Prostate gland (tissue), 2 donors: ENCODE results near the gene SEMA5A. TPM values are rescaled to one million over a fixed set of nuclear protein-coding genes. Genes with fewer than 3 reads are reported as not detected.

Experiments used
- DNase-seq: peaks from one replicate; pipeline ENCODE4 v3.0.0-alpha.2; 2019; ENCODE audit warnings: low spot score
- H3K27ac ChIP-seq, 2 donors: fragments of 200-600 bp; sonication (generic); 2 replicates each; pipeline ENCODE4 v1.5.1; 2017 to 2019
- H3K27me3 ChIP-seq: fragments of 200-600 bp; sonication (generic); replicated peaks from 2 replicates; pipeline ENCODE4 v1.5.1; 2019; ENCODE audit not compliant: insufficient read depth
- H3K36me3 ChIP-seq, 2 donors: fragments of 200-600 bp; sonication (generic); 1 replicate in 1 of 2; 2 replicates in 1 of 2; pipeline versions ENCODE4 v1.5.1 to v1.8.1; 2017 to 2019
- H3K4me1 ChIP-seq: fragments of 200-600 bp; sonication (generic); replicated peaks from 2 replicates; pipeline ENCODE4 v1.5.1; 2019
- H3K4me3 ChIP-seq, 2 donors: fragments of 200-600 bp; sonication (generic); 2 replicates each; pipeline ENCODE4 v1.5.1; 2017 to 2019
- H3K9me3 ChIP-seq: fragments of 200-600 bp; sonication (generic); 2 replicates; pipeline ENCODE4 v1.5.1; 2017
- POLR2A ChIP-seq: fragments of 450-650 bp; IDR thresholded peaks from one replicate; pipeline ENCODE4 v1.6.1; 2016; ENCODE audit warnings: antibody characterized with exemption, mild to moderate bottlenecking
- POLR2AphosphoS5 ChIP-seq: sonication (generic); formaldehyde crosslinking; IDR thresholded peaks from one replicate; pipeline ENCODE4 v1.6.1; 2017; ENCODE audit warnings: antibody characterized with exemption
- WGBS: methylation state at CpG from one replicate; pipeline ENCODE4 v1.1.5; 2018; 5-methylcytosine and 5-hydroxymethylcytosine counted together
- intact Hi-C: fragments of 100-400 bp; cut with DNase I; formaldehyde crosslinking; loops from one replicate; pipeline ENCODE4 v1.14.2; 2022
- total RNA-seq, 2 donors: library from RNA; depleted of rRNA; stranded (reverse); fragments of >200 nt; gene quantifications; one replicate each; pipeline ENCODE4 v1.1.0, GENCODE V29; 2016
- TF ChIP-seq, protein P1 (sequence below), 4 experiments: fragments of 200-600 bp in 2 of 4; fragments of 450-650 bp in 2 of 4; sonication (generic) in 2 of 4; IDR thresholded peaks; 1 replicate in 3 of 4; 2 replicates in 1 of 4; pipeline ENCODE4 v1.5.1; 2016 to 2019; ENCODE audit warnings: antibody characterized with exemption in 4 of 4, mild to moderate bottlenecking in 2 of 4, moderate library complexity in 2 of 4

Gene SEMA5A
- total RNA-seq, 2 donors from 2014 or later: 4.5 to 21.7 TPM

DNA sequence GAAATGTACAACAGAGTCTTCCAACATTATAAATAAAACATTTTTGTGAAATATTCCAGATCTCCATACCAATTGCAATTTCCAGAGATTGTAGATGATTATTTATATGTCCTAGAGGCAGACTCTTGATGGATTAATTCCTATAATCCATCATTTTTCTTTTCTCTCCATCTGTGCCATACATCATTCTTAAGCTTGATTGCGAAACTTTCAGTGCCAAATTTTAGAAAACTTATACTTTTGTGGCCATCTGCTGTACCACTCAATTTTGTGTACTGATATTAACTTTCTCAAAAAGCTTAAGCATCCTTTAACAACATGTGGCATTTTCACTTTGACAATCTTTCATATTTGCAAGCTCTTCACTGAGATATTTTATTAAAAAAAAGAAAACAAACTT is 446.9 kb downstream of the SEMA5A start:
- no peak for DNase-seq
- Histone ChIP-seq H3K9me3 (no peaks in the 10 kb centered on the region), H3K36me3 (no peaks in the 10 kb centered on the region), H3K27ac (no peak overlapping the region), H3K4me3 (no peak overlapping the region), H3K4me1 (no peaks in the 10 kb centered on the region), H3K27me3 (no peaks in the 10 kb centered on the region)
- TF ChIP-seq, protein P1, sequence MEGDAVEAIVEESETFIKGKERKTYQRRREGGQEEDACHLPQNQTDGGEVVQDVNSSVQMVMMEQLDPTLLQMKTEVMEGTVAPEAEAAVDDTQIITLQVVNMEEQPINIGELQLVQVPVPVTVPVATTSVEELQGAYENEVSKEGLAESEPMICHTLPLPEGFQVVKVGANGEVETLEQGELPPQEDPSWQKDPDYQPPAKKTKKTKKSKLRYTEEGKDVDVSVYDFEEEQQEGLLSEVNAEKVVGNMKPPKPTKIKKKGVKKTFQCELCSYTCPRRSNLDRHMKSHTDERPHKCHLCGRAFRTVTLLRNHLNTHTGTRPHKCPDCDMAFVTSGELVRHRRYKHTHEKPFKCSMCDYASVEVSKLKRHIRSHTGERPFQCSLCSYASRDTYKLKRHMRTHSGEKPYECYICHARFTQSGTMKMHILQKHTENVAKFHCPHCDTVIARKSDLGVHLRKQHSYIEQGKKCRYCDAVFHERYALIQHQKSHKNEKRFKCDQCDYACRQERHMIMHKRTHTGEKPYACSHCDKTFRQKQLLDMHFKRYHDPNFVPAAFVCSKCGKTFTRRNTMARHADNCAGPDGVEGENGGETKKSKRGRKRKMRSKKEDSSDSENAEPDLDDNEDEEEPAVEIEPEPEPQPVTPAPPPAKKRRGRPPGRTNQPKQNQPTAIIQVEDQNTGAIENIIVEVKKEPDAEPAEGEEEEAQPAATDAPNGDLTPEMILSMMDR (IDR thresholded peaks at IDR 0.05): no peak
- no peak for TF ChIP-seq POLR2AphosphoS5
- TF ChIP-seq POLR2A: no peak
- intact Hi-C loops: no loop called here
- 97% methylated on average over 1 of the region's 1 CpG for WGBS

DNA sequence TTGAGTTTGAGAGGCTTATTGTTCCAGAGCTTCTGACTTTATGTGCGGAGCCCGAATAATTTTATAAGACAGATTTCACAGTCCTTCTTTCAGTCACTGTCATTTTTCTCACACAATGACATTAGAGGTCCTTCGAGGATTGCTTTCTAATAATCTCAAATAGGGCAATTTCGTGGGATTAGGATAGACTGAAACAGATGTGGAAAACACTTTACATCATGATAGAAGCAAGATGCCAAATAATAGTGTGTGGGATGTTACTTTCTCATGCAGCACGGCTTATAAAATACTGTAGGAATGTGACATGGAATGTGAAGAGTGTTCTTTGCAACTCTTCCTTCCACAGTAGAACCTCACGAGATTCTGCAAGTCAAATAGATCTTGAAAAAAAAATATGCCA is 451.3 kb downstream of the SEMA5A start:
- no peaks in the 10 kb centered on the region for H3K27me3 ChIP-seq
- TF ChIP-seq, protein P1 (IDR thresholded peaks at IDR 0.05): no peak
- no peak for TF ChIP-seq POLR2AphosphoS5
- TF ChIP-seq POLR2A: no peak
- intact Hi-C loops: no loop called here
- no peak for DNase-seq
- no peak overlapping the region for H3K27ac ChIP-seq
- WGBS: 71% methylated on average over 6 of the region's 6 CpGs
- H3K4me3 ChIP-seq: no peak overlapping the region
- H3K36me3 ChIP-seq: no peaks in the 10 kb centered on the region
- no peaks in the 10 kb centered on the region for H3K9me3 ChIP-seq
- no peaks in the 10 kb centered on the region for H3K4me1 ChIP-seq

DNA sequence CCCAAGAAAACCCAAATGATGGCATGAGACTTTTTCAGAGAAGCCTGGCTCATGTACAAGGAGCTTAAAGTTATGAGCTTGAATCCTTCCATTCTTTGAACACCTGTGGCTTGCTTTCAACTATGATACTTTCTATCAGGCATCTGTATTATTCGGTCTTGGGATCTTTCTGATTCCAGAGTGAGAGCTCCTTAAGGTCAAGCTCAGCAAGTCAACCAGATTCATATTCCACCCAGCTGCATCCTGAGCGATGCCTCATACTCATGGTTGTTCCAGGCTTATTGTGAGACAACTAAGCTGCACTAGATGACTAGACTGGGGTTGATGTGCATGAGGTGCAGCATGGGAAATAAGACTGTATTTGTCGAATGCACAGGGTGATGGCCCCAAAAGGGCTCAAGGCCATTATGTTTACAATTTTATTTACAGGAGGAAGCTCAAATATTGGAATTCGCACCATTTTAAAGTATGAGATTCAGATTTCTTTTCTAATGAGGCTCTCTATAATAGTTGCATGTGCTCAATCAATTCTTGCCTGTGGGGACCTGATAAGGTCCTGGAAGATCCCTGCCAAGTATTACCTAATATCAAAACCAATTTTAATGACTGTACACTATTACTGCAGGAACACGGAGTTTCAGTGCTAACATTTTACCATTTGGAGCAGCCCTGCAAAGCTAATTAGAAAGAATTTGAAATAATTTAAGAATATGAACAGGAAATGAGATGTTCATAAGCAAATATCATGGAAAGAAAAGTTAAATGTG is 453.8 kb downstream of the SEMA5A start:
- Histone ChIP-seq H3K4me1 (no peaks in the 10 kb centered on the region), H3K4me3 (no peak overlapping the region), H3K36me3 (no peaks in the 10 kb centered on the region), H3K9me3 (no peaks in the 10 kb centered on the region), H3K27me3 (no peaks in the 10 kb centered on the region), H3K27ac (no peak overlapping the region)
- 83% methylated on average over 5 of the region's 5 CpGs for WGBS
- no peak for DNase-seq
- TF ChIP-seq POLR2AphosphoS5 (no peak), POLR2A (no peak)
- TF ChIP-seq, protein P1 (IDR thresholded peaks at IDR 0.05): no peak
- intact Hi-C loops: no loop called here

DNA sequence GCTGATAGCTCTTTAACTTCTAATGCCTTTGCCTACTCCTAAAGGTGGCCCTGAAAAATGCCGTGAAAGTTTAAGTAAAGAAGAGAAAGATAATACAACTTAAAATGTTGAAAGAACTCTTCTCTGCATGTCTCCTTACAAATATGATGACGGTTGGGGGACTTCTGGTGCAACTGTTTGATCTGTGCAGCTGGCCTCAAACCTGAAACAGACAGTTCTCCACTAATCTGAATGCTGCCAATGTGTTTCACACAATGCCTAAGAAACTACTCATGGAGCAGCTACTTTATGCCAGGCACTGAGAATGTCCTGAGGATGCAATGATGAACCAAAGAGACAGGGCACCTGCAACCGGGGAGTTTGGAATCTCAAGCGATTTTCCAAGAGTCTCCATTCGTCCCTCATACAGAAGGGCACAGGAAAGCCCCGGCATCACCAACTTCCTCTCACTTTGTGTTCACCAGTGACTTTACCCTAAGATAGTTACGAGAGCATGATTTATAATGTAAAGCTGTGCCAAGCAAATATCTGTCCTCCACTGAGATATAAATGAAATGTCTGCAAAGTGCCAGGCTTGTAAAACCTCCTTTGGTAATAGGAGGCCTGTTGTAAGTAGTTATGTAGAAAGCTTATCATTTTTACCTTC is 455.4 kb downstream of the SEMA5A start:
- 49% methylated on average over 7 of the region's 7 CpGs for WGBS
- no peaks in the 10 kb centered on the region for H3K36me3 ChIP-seq
- no peak for DNase-seq
- no peak for TF ChIP-seq POLR2A
- TF ChIP-seq, protein P1 (IDR thresholded peaks at IDR 0.05): no peak
- no peaks in the 10 kb centered on the region for H3K27me3 ChIP-seq
- intact Hi-C loops: no loop called here
- no peaks in the 10 kb centered on the region for H3K9me3 ChIP-seq
- no peaks in the 10 kb centered on the region for H3K4me1 ChIP-seq
- no peak overlapping the region for H3K4me3 ChIP-seq
- no peak overlapping the region for H3K27ac ChIP-seq

DNA sequence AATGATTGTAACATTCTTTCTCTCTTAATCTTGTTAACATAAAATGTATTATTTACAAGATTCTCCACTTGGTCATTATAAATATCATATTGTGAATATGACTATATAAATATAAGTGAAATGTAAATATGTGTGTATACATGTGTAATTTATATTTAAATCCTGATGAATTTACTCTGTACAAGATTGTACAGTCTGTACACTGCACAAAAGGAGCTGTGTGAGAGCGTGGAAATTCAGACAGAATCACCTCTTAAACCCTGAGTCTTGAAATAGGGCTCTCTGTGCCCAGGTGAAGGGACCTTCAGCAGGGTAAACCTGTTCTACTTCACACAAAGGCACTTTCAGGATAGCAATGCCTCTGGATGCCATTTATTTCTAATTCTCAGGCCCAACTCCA is 456.0 kb downstream of the SEMA5A start:
- TF ChIP-seq POLR2AphosphoS5 (no peak), POLR2A (no peak)
- TF ChIP-seq, protein P1 (IDR thresholded peaks at IDR 0.05): no peak
- Histone ChIP-seq H3K27me3 (no peaks in the 10 kb centered on the region), H3K36me3 (no peaks in the 10 kb centered on the region), H3K4me3 (no peak overlapping the region), H3K4me1 (no peaks in the 10 kb centered on the region), H3K9me3 (no peaks in the 10 kb centered on the region), H3K27ac (no peak overlapping the region)
- DNase-seq: no peak
- intact Hi-C loops: no loop called here
- 78% methylated on average over 1 of the region's 1 CpG for WGBS
